IMR-90 (cell line): ENCODE measurements around the gene LRRC8E. TPM values are rescaled to one million over a fixed set of nuclear protein-coding genes. Genes with fewer than 3 reads are reported as not detected.

Experiments
- ATAC-seq: fragments of 200-7000 bp; cut with Tn5 transposase; 2 replicates; pipeline ENCODE4 v1.9.1; 2020; ENCODE audit warnings: low read depth, mild to moderate bottlenecking, moderate library complexity
- BruUV-seq: library from RNA; stranded (reverse); fragments of 400-500 nt; replicated peaks from 2 replicates; lab custom pipeline; 2021; lab: Mats Ljungman, UMichigan
- CTCF ChIA-PET: fragments of 300-600 bp; formaldehyde crosslinking; extraction: SDS; loops from one replicate; lab custom pipeline; 2021; ENCODE audit warnings: antibody characterized with exemption; lab: Yijun Ruan, JAX
- POLR2A ChIA-PET: fragments of 300-600 bp; sonication (Branson Sonifier 250); formaldehyde crosslinking; loops from one replicate; lab custom pipeline; 2022; ENCODE audit warnings: antibody characterized with exemption; ENCODE audit not compliant: unreplicated experiment; lab: Charles Lee
- DNase-seq: peaks from one replicate; pipeline ENCODE4 v3.0.0; 2013
- H2AFZ ChIP-seq: replicated peaks from 2 replicates; pipeline ENCODE3; 2013; ENCODE audit warnings: low read length, mild to moderate bottlenecking; ENCODE audit not compliant: poor library complexity
- H2AK5ac ChIP-seq: 2 replicates; pipeline ENCODE4 v1.6.1; 2013; ENCODE audit warnings: low read depth, low read length, inconsistent platforms
- H2AK9ac ChIP-seq: replicated peaks from 2 replicates; pipeline ENCODE3; 2013; ENCODE audit warnings: mild to moderate bottlenecking, low read depth, low read length, moderate library complexity; ENCODE audit not compliant: poor library complexity
- H2BK120ac ChIP-seq: 2 replicates; pipeline ENCODE4 v1.6.1; 2013; ENCODE audit warnings: low read depth, low read length, inconsistent platforms
- H2BK15ac ChIP-seq: 3 replicates; pipeline ENCODE4 v1.6.1; 2013; ENCODE audit warnings: low read depth, low read length, inconsistent platforms
- H2BK20ac ChIP-seq: 2 replicates; pipeline ENCODE4 v1.6.1; 2013; ENCODE audit warnings: low read depth, mild to moderate bottlenecking, inconsistent platforms, low read length, moderate library complexity
- H2BK5ac ChIP-seq: 2 replicates; pipeline ENCODE4 v1.6.1; 2013; ENCODE audit warnings: mild to moderate bottlenecking, low read depth, low read length, inconsistent platforms; ENCODE audit not compliant: poor library complexity, severe bottlenecking
- H3K14ac ChIP-seq: replicated peaks from 2 replicates; pipeline ENCODE4 v1.6.1; 2013; ENCODE audit warnings: low read depth, low read length, inconsistent platforms
- H3K18ac ChIP-seq: 2 replicates; pipeline ENCODE4 v1.6.1; 2013; ENCODE audit warnings: low read depth, low read length, control low read depth
- H3K23ac ChIP-seq: 2 replicates; pipeline ENCODE4 v1.6.1; 2013; ENCODE audit warnings: low read depth, low read length, inconsistent platforms
- H3K27ac ChIP-seq: 2 replicates; pipeline ENCODE4 v1.5.1; 2013; ENCODE audit warnings: mild to moderate bottlenecking, control low read depth, low read length; ENCODE audit not compliant: insufficient read depth
- H3K27me3 ChIP-seq: 2 replicates; pipeline ENCODE4 v1.6.1; 2013; ENCODE audit warnings: low read length; ENCODE audit not compliant: control insufficient read depth, insufficient read depth
- H3K36me3 ChIP-seq: 2 replicates; pipeline ENCODE4 v1.6.1; 2013; ENCODE audit warnings: low read length, mixed read lengths; ENCODE audit not compliant: control insufficient read depth, insufficient read depth
- H3K4ac ChIP-seq: 2 replicates; pipeline ENCODE4 v1.6.1; 2013; ENCODE audit warnings: low read depth, low read length, inconsistent platforms
- H3K4me1 ChIP-seq: 2 replicates; pipeline ENCODE4 v1.6.1; 2013; ENCODE audit warnings: low read length, mixed read lengths; ENCODE audit not compliant: control insufficient read depth, insufficient read depth
- H3K4me2 ChIP-seq: 2 replicates; pipeline ENCODE4 v1.6.1; 2013; ENCODE audit warnings: low read depth, mild to moderate bottlenecking, control low read depth, low read length, moderate library complexity
- H3K4me3 ChIP-seq: 2 replicates; pipeline ENCODE4 v1.5.1; 2013; ENCODE audit warnings: low read depth, mild to moderate bottlenecking, control low read depth, low read length, moderate library complexity; ENCODE audit not compliant: insufficient read depth
- H3K56ac ChIP-seq: 2 replicates; pipeline ENCODE4 v1.6.1; 2013; ENCODE audit warnings: low read length, inconsistent platforms; ENCODE audit not compliant: insufficient read depth; ENCODE audit errors: extremely low read depth
- H3K79me1 ChIP-seq, 2 experiments: 2 replicates each; pipeline ENCODE4 v1.6.1; 2013; ENCODE audit warnings: low read length in 2 of 2, inconsistent platforms in 1 of 2, low read depth in 1 of 2
- H3K9ac ChIP-seq: 2 replicates; pipeline ENCODE4 v1.6.1; 2013; ENCODE audit warnings: low read depth, low read length, control low read depth
- H3K9me1 ChIP-seq: 2 replicates; pipeline ENCODE4 v1.6.1; 2013; ENCODE audit warnings: low read length, inconsistent platforms; ENCODE audit not compliant: insufficient read depth
- H3K9me3 ChIP-seq: 2 replicates; pipeline ENCODE4 v1.6.1; 2013; ENCODE audit warnings: low read length; ENCODE audit not compliant: control insufficient read depth, insufficient read depth
- H4K20me1 ChIP-seq: 2 replicates; pipeline ENCODE4 v1.6.1; 2013; ENCODE audit warnings: low read length, inconsistent platforms; ENCODE audit not compliant: insufficient read depth
- H4K5ac ChIP-seq: 2 replicates; pipeline ENCODE4 v1.6.1; 2013; ENCODE audit warnings: mild to moderate bottlenecking, low read depth, low read length, control low read depth
- H4K8ac ChIP-seq, 2 experiments: 2 replicates each; pipeline ENCODE4 v1.6.1; 2013; ENCODE audit warnings: low read depth in 2 of 2, low read length in 2 of 2, control low read depth in 1 of 2, inconsistent platforms in 1 of 2
- H4K91ac ChIP-seq: 2 replicates; pipeline ENCODE4 v1.6.1; 2013; ENCODE audit warnings: low read depth, low read length, inconsistent platforms; ENCODE audit not compliant: insufficient read depth
- BHLHE40 ChIP-seq: fragments of 150-350 bp; IDR thresholded peaks from 2 replicates; pipeline ENCODE4 v1.6.1; 2016; ENCODE audit warnings: mild to moderate bottlenecking, low read depth, low read length
- CEBPB ChIP-seq: IDR thresholded peaks from 2 replicates; pipeline ENCODE4 v1.6.1; 2012; ENCODE audit warnings: low read depth, low read length, improper control_type of control experiment
- CHD1 ChIP-seq: IDR thresholded peaks from 2 replicates; pipeline ENCODE4 v1.6.1; 2012; ENCODE audit warnings: low read depth, low read length, improper control_type of control experiment
- ELK1 ChIP-seq: fragments of 150-350 bp; IDR thresholded peaks from 2 replicates; pipeline ENCODE4 v1.6.1; 2016; ENCODE audit warnings: low read depth, mild to moderate bottlenecking, low read length, moderate library complexity, borderline replicate concordance
- FOS ChIP-seq: fragments of 150-350 bp; IDR thresholded peaks from 2 replicates; pipeline ENCODE4 v1.6.1; 2016; ENCODE audit warnings: low read depth, low read length
- MAFK ChIP-seq: IDR thresholded peaks from 2 replicates; pipeline ENCODE4 v1.6.1; 2012; ENCODE audit warnings: low read depth, low read length, improper control_type of control experiment
- MAZ ChIP-seq: IDR thresholded peaks from 2 replicates; pipeline ENCODE4 v1.6.1; 2012; ENCODE audit warnings: low read depth, mild to moderate bottlenecking, low read length, improper control_type of control experiment, moderate library complexity, borderline replicate concordance
- MXI1 ChIP-seq: IDR thresholded peaks from 2 replicates; pipeline ENCODE4 v1.6.1; 2012; ENCODE audit warnings: low read depth, mild to moderate bottlenecking, low read length, moderate library complexity, borderline replicate concordance
- NFE2L2 ChIP-seq: fragments of 150-350 bp; IDR thresholded peaks from 2 replicates; pipeline ENCODE4 v1.6.1; 2016; ENCODE audit warnings: low read depth, mild to moderate bottlenecking, low read length
- POLR2A ChIP-seq: IDR thresholded peaks from 2 replicates; pipeline ENCODE4 v1.6.1; 2012; ENCODE audit warnings: mild to moderate bottlenecking, low read depth, low read length
- RAD21 ChIP-seq: IDR thresholded peaks from 2 replicates; pipeline ENCODE4 v1.6.1; 2012; ENCODE audit warnings: low read length, improper control_type of control experiment
- RCOR1 ChIP-seq: IDR thresholded peaks from 2 replicates; pipeline ENCODE4 v1.6.1; 2012; ENCODE audit warnings: mild to moderate bottlenecking, low read length, improper control_type of control experiment; ENCODE audit not compliant: insufficient replicate concordance
- RFX5 ChIP-seq: IDR thresholded peaks from 2 replicates; pipeline ENCODE4 v1.8.0; 2012; ENCODE audit warnings: low read depth, mild to moderate bottlenecking, low read length, moderate library complexity
- SMC3 ChIP-seq: fragments of 150-350 bp; IDR thresholded peaks from 2 replicates; pipeline ENCODE4 v1.6.1; 2016; ENCODE audit warnings: low read depth, mild to moderate bottlenecking, antibody characterized with exemption, low read length, moderate library complexity
- whole genome bisulfite sequencing, 2 experiments: methylation state at CpG; one replicate each; pipeline versions ENCODE4 v1.1.5 to v1.1.7; 2013; ENCODE audit warnings: missing lambda C conversion rate in 2 of 2; ENCODE audit not compliant: insufficient read length in 1 of 2; ENCODE audit errors: extremely low coverage in 2 of 2; 5-methylcytosine and 5-hydroxymethylcytosine counted together
- dilution Hi-C: fragments of 300-500 bp; cut with HindIII; formaldehyde crosslinking; loops from one replicate; pipeline ENCODE4 v1.14.3; 2018; ENCODE audit warnings: low sequenced_read_pairs; ENCODE audit not compliant: unreplicated experiment
- in situ Hi-C: fragments of 300-500 bp; cut with MboI; formaldehyde crosslinking; loops from 3 replicates; pipeline ENCODE4 v1.14.3; 2019; ENCODE audit warnings: low sequenced_read_pairs, inconsistent platforms, mixed read lengths
- intact Hi-C: fragments of 100-400 bp; cut with micrococcal nuclease; formaldehyde crosslinking; loops from 2 replicates; pipeline ENCODE4 v1.10.0; 2022
- polyA plus RNA-seq, 3 experiments: library from polyadenylated mRNA; depleted of rRNA; stranded (reverse); fragments of >200 nt; gene quantifications; 2 replicates each; pipeline ENCODE4 v1.2.3, GENCODE V29; 2012; ENCODE audit warnings: low replicate concordance in 1 of 3
- total RNA-seq: library from RNA; depleted of rRNA; stranded (reverse); fragments of >200 nt; gene quantifications from 2 replicates; pipeline ENCODE4 v1.2.3, GENCODE V29; 2012
- TF ChIP-seq, protein P1 (sequence below): conservative IDR thresholded peaks from 2 replicates; pipeline ENCODE4 v1.5.1; 2012; ENCODE audit warnings: mild to moderate bottlenecking, low read depth, low read length, improper control_type of control experiment
- TF ChIP-seq, protein P2 (sequence below): fragments of 150-350 bp; IDR thresholded peaks from 2 replicates; pipeline ENCODE4 v1.6.1; 2017; ENCODE audit warnings: mild to moderate bottlenecking, antibody characterized with exemption, low read length, low read depth

The LRRC8E gene
- total and polyA plus RNA-seq, 2 of the 4 experiments (the other 2 are of a cell fraction), result 6.4 to 7.2 TPM

GRCh38 chr19:7844951-7845350 is 43.4 kb upstream of the LRRC8E start:
- Histone ChIP-seq H3K56ac (no peak overlapping the region), H3K27ac (no peak overlapping the region), H3K27me3 (no peaks in the 10 kb centered on the region), H3K23ac (no peak overlapping the region), H3K4me2 (no peak overlapping the region), H3K79me1 (peaks cover 23 to 34% of the 10 kb centered on the region in 2 experiments), H2AK9ac (no peak overlapping the region), H3K36me3 (no peaks in the 10 kb centered on the region), H2AK5ac (no peak overlapping the region), H4K8ac (no peak overlapping the region), H3K14ac (no peak overlapping the region), H4K5ac (no peak overlapping the region), H3K9me1 (peaks cover 19% of the 10 kb centered on the region), H4K20me1 (peaks cover 29% of the 10 kb centered on the region), H2BK15ac (no peak overlapping the region), H2BK5ac (no peak overlapping the region), H3K18ac (no peak overlapping the region), H2AFZ (no peak overlapping the region), H3K4ac (no peak overlapping the region), H2BK20ac (no peak overlapping the region), H3K4me1 (peaks cover under 1% of the 10 kb centered on the region; the same call in 1 of the 2 replicates), H3K9ac (no peak overlapping the region), H2BK120ac (no peak overlapping the region), H4K91ac (no peak overlapping the region), H3K9me3 (no peaks in the 10 kb centered on the region; the same call in 1 of the 2 replicates), H3K4me3 (no peak overlapping the region)
- BruUV-seq, result no TSS peak
- intact Hi-C loops, result no loop called here
- ATAC-seq, result no peak
- 69% methylated on average over 2 of the region's 10 CpGs; no CpG with 5 or more reads in 1 of the 2 experiments for WGBS, 2 experiments
- DNase-seq, result no peak
- dilution Hi-C loops, result no loop called here
- TF ChIP-seq CEBPB (no peak), RCOR1 (no peak), MXI1 (no peak), ELK1 (no peak), SMC3 (no peak), FOS (no peak), MAFK (no peak), NFE2L2 (no peak), CHD1 (no peak), RAD21 (no peak), RFX5 (no peak), BHLHE40 (no peak), POLR2A (no peak), MAZ (no peak)
- TF ChIP-seq, protein P1, sequence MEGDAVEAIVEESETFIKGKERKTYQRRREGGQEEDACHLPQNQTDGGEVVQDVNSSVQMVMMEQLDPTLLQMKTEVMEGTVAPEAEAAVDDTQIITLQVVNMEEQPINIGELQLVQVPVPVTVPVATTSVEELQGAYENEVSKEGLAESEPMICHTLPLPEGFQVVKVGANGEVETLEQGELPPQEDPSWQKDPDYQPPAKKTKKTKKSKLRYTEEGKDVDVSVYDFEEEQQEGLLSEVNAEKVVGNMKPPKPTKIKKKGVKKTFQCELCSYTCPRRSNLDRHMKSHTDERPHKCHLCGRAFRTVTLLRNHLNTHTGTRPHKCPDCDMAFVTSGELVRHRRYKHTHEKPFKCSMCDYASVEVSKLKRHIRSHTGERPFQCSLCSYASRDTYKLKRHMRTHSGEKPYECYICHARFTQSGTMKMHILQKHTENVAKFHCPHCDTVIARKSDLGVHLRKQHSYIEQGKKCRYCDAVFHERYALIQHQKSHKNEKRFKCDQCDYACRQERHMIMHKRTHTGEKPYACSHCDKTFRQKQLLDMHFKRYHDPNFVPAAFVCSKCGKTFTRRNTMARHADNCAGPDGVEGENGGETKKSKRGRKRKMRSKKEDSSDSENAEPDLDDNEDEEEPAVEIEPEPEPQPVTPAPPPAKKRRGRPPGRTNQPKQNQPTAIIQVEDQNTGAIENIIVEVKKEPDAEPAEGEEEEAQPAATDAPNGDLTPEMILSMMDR, result no peak
- TF ChIP-seq, protein P2, sequence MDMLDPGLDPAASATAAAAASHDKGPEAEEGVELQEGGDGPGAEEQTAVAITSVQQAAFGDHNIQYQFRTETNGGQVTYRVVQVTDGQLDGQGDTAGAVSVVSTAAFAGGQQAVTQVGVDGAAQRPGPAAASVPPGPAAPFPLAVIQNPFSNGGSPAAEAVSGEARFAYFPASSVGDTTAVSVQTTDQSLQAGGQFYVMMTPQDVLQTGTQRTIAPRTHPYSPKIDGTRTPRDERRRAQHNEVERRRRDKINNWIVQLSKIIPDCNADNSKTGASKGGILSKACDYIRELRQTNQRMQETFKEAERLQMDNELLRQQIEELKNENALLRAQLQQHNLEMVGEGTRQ, result no peak
- CTCF ChIA-PET, result no interaction called here
- POLR2A ChIA-PET, result no interaction called here
- in situ Hi-C loops, result no loop called here
